ENCODE results near the gene CIC. TPM values are rescaled to one million over a fixed set of nuclear protein-coding genes. Genes with fewer than 3 reads are reported as not detected.

CIC gene
- total and polyA plus RNA-seq, 2 of the 13 experiments (the other 11 are each of a cell fraction or from before 2014, with no cell fraction given), result 5.9 to 8.0 TPM

- TF ChIP-seq ZNF121 (CRISPR knock-in tag; IDR thresholded peaks at IDR 0.05) (no peak; the same call in 1 of the 2 replicates), MYPOP (CRISPR knock-in tag; IDR thresholded peaks at IDR 0.05) (peak; percentile 75; the same call in 1 of the 2 replicates), IKZF5 (CRISPR knock-in tag; IDR thresholded peaks at IDR 0.05) (peak; percentile 26; the same call in 1 of the 2 replicates), ZNF543 (CRISPR knock-in tag; IDR thresholded peaks at IDR 0.05) (no peak), PLRG1 (conservative IDR thresholded peaks at IDR 0.05) (no peak), ZFAT (CRISPR knock-in tag; conservative IDR thresholded peaks at IDR 0.05) (no peak), ONECUT2 (CRISPR knock-in tag; IDR thresholded peaks at IDR 0.05) (peak; percentile 87), ZFP62 (CRISPR knock-in tag; IDR thresholded peaks at IDR 0.05) (peak; percentile 91; the same call in 1 of the 2 replicates), CTCF (CRISPR knock-in tag; IDR thresholded peaks at IDR 0.05) (peak; percentile 87), HMGXB4 (CRISPR knock-in tag; IDR thresholded peaks at IDR 0.05; ENCODE audit: borderline replicate concordance in 1 of 2, low read depth in 1 of 2) (peak in 1 of 2 experiments; percentile 34; a peak in 2 of 4 replicates), SMYD3 (CRISPR knock-in tag; IDR thresholded peaks at IDR 0.05) (0 out of 2 replicates have a peak, but pooled peaks have one; percentile 31), MAZ (IDR thresholded peaks at IDR 0.05; ENCODE audit: borderline replicate concordance, low read depth, low read length) (peak; percentile 27; the same call in 1 of the 2 replicates), MAZ (CRISPR knock-in tag; IDR thresholded peaks at IDR 0.05; ENCODE audit: low read depth) (peak; percentile 62; the same call in 1 of the 2 replicates), PAX8 (CRISPR knock-in tag; IDR thresholded peaks at IDR 0.05; ENCODE audit: borderline replicate concordance) (no peak), NAIF1 (CRISPR knock-in tag; IDR thresholded peaks at IDR 0.05; ENCODE audit: borderline replicate concordance) (no peak), TFDP1 (CRISPR knock-in tag; IDR thresholded peaks at IDR 0.05; ENCODE audit: borderline replicate concordance) (peak; percentile 58; the same call in 1 of the 2 replicates), BHLHE40 (IDR thresholded peaks at IDR 0.05; ENCODE audit: low read length) (no peak), HOXA5 (CRISPR knock-in tag; IDR thresholded peaks at IDR 0.05) (peak; percentile 45; the same call in 1 of the 2 replicates), ZNF713 (CRISPR knock-in tag; IDR thresholded peaks at IDR 0.05) (0 out of 2 replicates have a peak, but pooled peaks have one; percentile 40), SRF (IDR thresholded peaks at IDR 0.05; ENCODE audit: low read depth, low read length) (0 out of 2 replicates have a peak, but pooled peaks have one; percentile 57), ZNF30 (CRISPR knock-in tag; IDR thresholded peaks at IDR 0.05) (no peak), SIN3B (IDR thresholded peaks at IDR 0.05; ENCODE audit: low read length) (peak; percentile 39; the same call in 1 of the 2 replicates)
These were observed 24.5 kb upstream of the CIC start (continued) for GRCh38 chr19:42244347-42245220.
